ENCODE measurements around the gene PLA2G2D. TPM values are rescaled to one million over a fixed set of nuclear protein-coding genes. Genes with fewer than 3 reads are reported as not detected.

Gene PLA2G2D
- total and polyA plus RNA-seq, 12 donors: not detected

DNA sequence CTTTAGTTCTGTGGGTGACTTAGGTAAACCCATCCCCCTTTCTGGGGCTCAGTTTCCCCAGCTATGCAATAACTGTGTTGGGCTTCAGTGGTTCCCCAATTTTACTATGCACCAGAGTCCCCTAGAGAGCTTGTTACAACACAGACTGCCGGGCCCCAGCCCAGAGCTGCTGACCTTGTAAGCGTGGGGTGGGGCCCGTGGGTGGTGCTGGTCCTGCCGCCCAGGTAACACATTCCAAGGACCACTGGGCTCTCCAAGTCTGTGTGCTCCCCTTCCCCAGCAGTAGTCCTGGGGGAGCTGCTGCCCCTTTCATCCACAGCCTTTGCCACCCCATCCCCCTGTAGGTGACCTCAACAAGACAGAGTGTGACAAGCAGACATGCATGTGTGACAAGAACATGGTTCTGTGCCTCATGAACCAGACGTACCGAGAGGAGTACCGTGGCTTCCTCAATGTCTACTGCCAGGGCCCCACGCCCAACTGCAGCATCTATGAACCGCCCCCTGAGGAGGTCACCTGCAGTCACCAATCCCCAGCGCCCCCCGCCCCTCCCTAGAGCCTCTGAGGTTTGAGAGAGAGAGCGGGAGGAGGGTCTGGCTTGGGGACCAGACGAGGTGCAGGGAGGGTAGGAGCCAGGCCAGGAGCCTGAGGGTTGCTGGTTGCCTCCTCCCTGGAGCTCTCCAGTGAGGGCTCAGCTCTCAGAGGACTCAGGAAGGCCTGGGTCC is 28.7 kb upstream of the PLA2G2D start:
- intact Hi-C loops (cut with DNase I): loop anchor here (5.0 to 10.0 kb wide), 2 partner anchors 171 to 173 kb away; partner anchors contain the start of gene PLA2G2A (in 2 of the 2)
- H3K36me3 ChIP-seq (replicated peaks in 1 of 2): no peaks in the 10 kb centered on the region
- 70 to 82% (median 79%) methylated on average over 10 to 13 of the region's 13 CpGs for WGBS, 4 donors
- no peak overlapping the region for H3K4me3 ChIP-seq
- H3K4me1 ChIP-seq (replicated peaks in 1 of 2): peaks cover 5 to 13% of the 10 kb centered on the region in 2 donors
- TF ChIP-seq, protein P1, sequence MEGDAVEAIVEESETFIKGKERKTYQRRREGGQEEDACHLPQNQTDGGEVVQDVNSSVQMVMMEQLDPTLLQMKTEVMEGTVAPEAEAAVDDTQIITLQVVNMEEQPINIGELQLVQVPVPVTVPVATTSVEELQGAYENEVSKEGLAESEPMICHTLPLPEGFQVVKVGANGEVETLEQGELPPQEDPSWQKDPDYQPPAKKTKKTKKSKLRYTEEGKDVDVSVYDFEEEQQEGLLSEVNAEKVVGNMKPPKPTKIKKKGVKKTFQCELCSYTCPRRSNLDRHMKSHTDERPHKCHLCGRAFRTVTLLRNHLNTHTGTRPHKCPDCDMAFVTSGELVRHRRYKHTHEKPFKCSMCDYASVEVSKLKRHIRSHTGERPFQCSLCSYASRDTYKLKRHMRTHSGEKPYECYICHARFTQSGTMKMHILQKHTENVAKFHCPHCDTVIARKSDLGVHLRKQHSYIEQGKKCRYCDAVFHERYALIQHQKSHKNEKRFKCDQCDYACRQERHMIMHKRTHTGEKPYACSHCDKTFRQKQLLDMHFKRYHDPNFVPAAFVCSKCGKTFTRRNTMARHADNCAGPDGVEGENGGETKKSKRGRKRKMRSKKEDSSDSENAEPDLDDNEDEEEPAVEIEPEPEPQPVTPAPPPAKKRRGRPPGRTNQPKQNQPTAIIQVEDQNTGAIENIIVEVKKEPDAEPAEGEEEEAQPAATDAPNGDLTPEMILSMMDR (IDR thresholded peaks at IDR 0.05): no peak
- no peak for TF ChIP-seq POLR2A (IDR thresholded peaks at IDR 0.05)
- no peaks in the 10 kb centered on the region for H3K9me3 ChIP-seq (replicated peaks in 1 of 3)
- H3K27me3 ChIP-seq: no peaks in the 10 kb centered on the region
- no peak overlapping the region for H3K27ac ChIP-seq
- no peak for DNase-seq

DNA sequence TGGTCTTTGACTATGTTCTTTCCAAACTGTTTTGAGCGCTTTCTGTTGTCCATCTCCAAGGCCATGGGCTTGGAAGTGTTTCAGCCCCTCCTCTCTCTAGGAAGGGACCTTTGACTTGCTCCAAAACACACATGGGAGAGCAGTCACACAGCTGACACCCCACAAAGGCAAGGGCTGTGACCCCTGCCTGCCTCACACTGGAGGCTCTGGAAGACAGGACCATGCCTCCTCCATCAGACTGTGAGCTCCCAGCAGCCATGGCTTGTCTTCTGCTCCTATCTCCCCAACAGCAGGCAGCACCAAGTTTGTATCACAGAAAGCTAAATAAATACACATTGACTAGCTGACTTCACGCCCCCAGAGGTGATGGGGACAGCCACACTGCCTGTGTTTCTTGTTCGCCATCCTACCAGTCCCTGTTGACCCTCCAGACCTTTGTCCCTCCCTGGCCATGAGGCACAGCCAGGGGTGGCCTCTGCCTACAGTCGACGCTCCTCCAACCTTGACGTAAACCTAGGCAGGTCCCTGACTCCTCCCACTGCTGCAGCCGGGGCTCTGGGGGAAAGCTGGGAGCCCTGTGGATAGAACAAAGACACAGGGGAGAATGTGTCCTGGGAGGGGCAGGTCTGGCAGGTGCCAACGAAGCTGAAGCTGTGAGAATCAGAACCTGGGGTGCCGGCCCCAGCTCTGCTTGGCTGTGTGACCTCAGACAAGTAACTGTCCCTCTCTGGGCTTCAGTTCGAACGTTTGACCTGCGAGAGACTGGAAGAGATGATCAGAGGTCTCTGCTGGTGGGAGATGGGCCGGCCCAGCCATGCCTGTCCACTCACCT is 24.6 kb upstream of the PLA2G2D start:
- intact Hi-C loops (cut with DNase I): loop anchor here in 1 of 2 donors (10.0 kb wide), 1 partner anchor 169 kb away; the partner anchor contains the start of gene PLA2G2A

DNA sequence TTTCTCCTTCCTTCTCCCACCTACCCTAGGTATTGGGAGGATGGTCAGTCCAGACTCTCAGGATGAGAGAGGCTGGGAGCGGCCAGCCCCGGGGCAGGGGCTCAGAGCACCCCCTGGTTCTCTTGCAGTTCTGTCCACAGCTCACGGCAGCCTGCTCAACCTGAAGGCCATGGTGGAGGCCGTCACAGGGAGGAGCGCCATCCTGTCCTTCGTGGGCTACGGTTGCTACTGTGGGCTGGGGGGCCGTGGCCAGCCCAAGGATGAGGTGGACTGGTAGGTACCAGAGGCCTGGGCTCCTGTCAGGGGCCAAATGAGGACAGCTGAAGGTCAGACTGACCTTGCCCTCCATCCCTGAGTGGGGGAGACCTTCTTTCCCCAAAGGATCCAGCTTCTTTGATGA is 24.0 kb upstream of the PLA2G2D start:
- intact Hi-C loops (cut with DNase I): loop anchor here in 1 of 2 donors (10.0 kb wide), 1 partner anchor 169 kb away; the partner anchor contains the start of gene PLA2G2A
- WGBS, 4 donors: 83 to 96% (median 90%) methylated on average over 5 to 8 of the region's 8 CpGs

More for the DNA sequence above, 24.6 kb upstream of the PLA2G2D start:
- 63 to 79% (median 73%) methylated on average over 12 to 13 of the region's 13 CpGs for WGBS, 4 donors
- no peak for TF ChIP-seq POLR2A (IDR thresholded peaks at IDR 0.05)
- TF ChIP-seq, protein P1 (IDR thresholded peaks at IDR 0.05): no peak
- no peak overlapping the region for H3K27ac ChIP-seq
- no peaks in the 10 kb centered on the region for H3K4me1 ChIP-seq (replicated peaks in 1 of 2)
- DNase-seq: peak in 1 of 7 donors; percentile 3
- H3K4me3 ChIP-seq: no peak overlapping the region
- no peaks in the 10 kb centered on the region for H3K36me3 ChIP-seq (replicated peaks in 1 of 2)
- H3K9me3 ChIP-seq (replicated peaks in 1 of 3): no peaks in the 10 kb centered on the region
- H3K27me3 ChIP-seq: no peaks in the 10 kb centered on the region

More for the DNA sequence above, 24.0 kb upstream of the PLA2G2D start:
- Histone ChIP-seq H3K9me3 (replicated peaks in 1 of 3) (no peaks in the 10 kb centered on the region), H3K27me3 (no peaks in the 10 kb centered on the region), H3K36me3 (replicated peaks in 1 of 2) (no peaks in the 10 kb centered on the region), H3K27ac (no peak overlapping the region), H3K4me1 (replicated peaks in 1 of 2) (no peaks in the 10 kb centered on the region), H3K4me3 (no peak overlapping the region)
- TF ChIP-seq POLR2A (IDR thresholded peaks at IDR 0.05): no peak
- TF ChIP-seq, protein P1 (IDR thresholded peaks at IDR 0.05): no peak
- DNase-seq: peak in 1 of 7 donors; percentile 1
